Ishikawa (cell line): ENCODE measurements around the gene MCM9.

Source experiments
- CEBPB ChIP-seq: IDR thresholded peaks from 2 replicates; pipeline ENCODE4 v1.6.1; 2012
- CREB1 ChIP-seq: IDR thresholded peaks from 2 replicates; pipeline ENCODE4 v1.6.1; 2012; ENCODE audit warnings: low read depth
- EGR1 ChIP-seq: IDR thresholded peaks from 2 replicates; pipeline ENCODE4 v1.6.1; 2012
- EP300 ChIP-seq: IDR thresholded peaks from 2 replicates; pipeline ENCODE4 v1.6.1; 2012; ENCODE audit warnings: borderline replicate concordance
- FOXM1 ChIP-seq: IDR thresholded peaks from 2 replicates; pipeline ENCODE4 v1.6.1; 2012; ENCODE audit warnings: low read depth, borderline replicate concordance
- MAX ChIP-seq: IDR thresholded peaks from 2 replicates; pipeline ENCODE4 v1.6.1; 2012
- NFIC ChIP-seq: IDR thresholded peaks from 2 replicates; pipeline ENCODE4 v1.6.1; 2012
- RAD21 ChIP-seq: IDR thresholded peaks from 2 replicates; pipeline ENCODE4 v1.6.1; 2012; ENCODE audit warnings: low read depth
- REST ChIP-seq: IDR thresholded peaks from 2 replicates; pipeline ENCODE4 v1.6.1; 2012; ENCODE audit warnings: low read depth, mild to moderate bottlenecking
- TAF1 ChIP-seq: IDR thresholded peaks from 2 replicates; pipeline ENCODE4 v1.6.1; 2012; ENCODE audit warnings: low read depth, mild to moderate bottlenecking
- TCF12 ChIP-seq: IDR thresholded peaks from 2 replicates; pipeline ENCODE4 v1.6.1; 2012; ENCODE audit warnings: low read depth
- TEAD4 ChIP-seq: IDR thresholded peaks from 2 replicates; pipeline ENCODE4 v1.6.1; 2012
- USF1 ChIP-seq: IDR thresholded peaks from 2 replicates; pipeline ENCODE4 v1.6.1; 2012
- YY1 ChIP-seq: IDR thresholded peaks from 2 replicates; pipeline ENCODE4 v1.6.1; 2012; ENCODE audit warnings: low read depth
- ZBTB7A ChIP-seq: IDR thresholded peaks from 2 replicates; pipeline ENCODE4 v1.6.1; 2012; ENCODE audit warnings: low read depth

The MCM9 gene

GRCh38 chr6:118974790-118975189 is 39.8 kb upstream of the MCM9 start:
- TF ChIP-seq TCF12 (no peak), EP300 (no peak), YY1 (no peak), CEBPB (no peak), CREB1 (no peak), FOXM1 (no peak), NFIC (no peak), TEAD4 (no peak), MAX (no peak)

- TF ChIP-seq ZBTB7A (no peak), EGR1 (no peak), MAX (no peak), REST (no peak), EP300 (no peak), FOXM1 (no peak)
Observed at GRCh38 chr6:118971682-118972081, 36.7 kb upstream of the MCM9 start.

- no peak for TF ChIP-seq TEAD4
- TF ChIP-seq YY1, result no peak
Observed at GRCh38 chr6:118970866-118971265, 35.9 kb upstream of the MCM9 start.

GRCh38 chr6:118968416-118968815 is 33.5 kb upstream of the MCM9 start:
- TF ChIP-seq NFIC (no peak), ZBTB7A (no peak), TAF1 (no peak), USF1 (no peak), FOXM1 (no peak), EP300 (no peak), RAD21 (peak; percentile 55), EGR1 (no peak)

GRCh38 chr6:118967239-118967638 is 32.3 kb upstream of the MCM9 start:
- TF ChIP-seq RAD21 (no peak), CEBPB (no peak), TAF1 (no peak), TEAD4 (no peak), FOXM1 (no peak), TCF12 (no peak), EP300 (no peak), EGR1 (no peak), NFIC (no peak), YY1 (no peak), USF1 (no peak), REST (no peak), MAX (no peak), CREB1 (no peak), ZBTB7A (no peak)

- no peak for TF ChIP-seq CEBPB
- TF ChIP-seq EGR1, result no peak
- no peak for TF ChIP-seq FOXM1
- TF ChIP-seq ZBTB7A, result no peak
- TF ChIP-seq TAF1, result no peak
- TF ChIP-seq EP300, result no peak
- no peak for TF ChIP-seq CREB1
- TF ChIP-seq TCF12, result no peak
- no peak for TF ChIP-seq NFIC
- no peak for TF ChIP-seq USF1
- no peak for TF ChIP-seq TEAD4
- no peak for TF ChIP-seq YY1
- no peak for TF ChIP-seq REST
- TF ChIP-seq RAD21, result no peak
- no peak for TF ChIP-seq MAX
Observed at GRCh38 chr6:118965843-118966370, 30.9 kb upstream of the MCM9 start.
